Stimulated activated CD4-positive, alpha-beta T cell treated with anti-CD3 and anti-CD28 coated beads, Interleukin-4, amount 100 ng/mL, for 4 hours (primary cell): ENCODE measurements around the gene MECR.

Experiments
- DNase-seq, 2 experiments: peaks; one replicate each; pipeline ENCODE4 v3.0.0-alpha.2; 2020

The MECR gene

GRCh38 chr1:29255134-29255666 is 24.5 kb upstream of the MECR start:
- DNase-seq, result no peak

- DNase-seq, result no peak
Measured at GRCh38 chr1:29254346-29254745, 23.6 kb upstream of the MECR start.

- no peak for DNase-seq
Measured at GRCh38 chr1:29253180-29253579, 22.4 kb upstream of the MECR start.

GRCh38 chr1:29251164-29252124 is 20.7 kb upstream of the MECR start:
- DNase-seq, result no peak

GRCh38 chr1:29249951-29250581 is 19.3 kb upstream of the MECR start:
- DNase-seq, result no peak

GRCh38 chr1:29249170-29249691 is 18.5 kb upstream of the MECR start:
- no peak for DNase-seq

- DNase-seq, result no peak
Measured at GRCh38 chr1:29248409-29248808, 17.7 kb upstream of the MECR start.

GRCh38 chr1:29247571-29248273 is 17.0 kb upstream of the MECR start:
- DNase-seq, result no peak

- no peak for DNase-seq
Measured at GRCh38 chr1:29247044-29247443, 16.3 kb upstream of the MECR start.

- DNase-seq, result no peak
Measured at GRCh38 chr1:29245876-29246275, 15.1 kb upstream of the MECR start.

GRCh38 chr1:29245261-29245660 is 14.5 kb upstream of the MECR start:
- DNase-seq, result no peak

- DNase-seq, result no peak
Measured at GRCh38 chr1:29243871-29244200, 13.1 kb upstream of the MECR start.

GRCh38 chr1:29243023-29243870 is 12.5 kb upstream of the MECR start:
- DNase-seq, result no peak

GRCh38 chr1:29240986-29241385 is 10.3 kb upstream of the MECR start:
- DNase-seq, result no peak

- DNase-seq, result no peak
Measured at GRCh38 chr1:29240400-29240837, 9.7 kb upstream of the MECR start.

- no peak for DNase-seq
Measured at GRCh38 chr1:29239142-29239541, 8.4 kb upstream of the MECR start.

GRCh38 chr1:29238620-29239002 is 7.9 kb upstream of the MECR start:
- no peak for DNase-seq

GRCh38 chr1:29237852-29238619 is 7.3 kb upstream of the MECR start:
- DNase-seq, result peak in 1 of 2 experiments; percentile 11

GRCh38 chr1:29237129-29237821 is 6.5 kb upstream of the MECR start:
- DNase-seq, result peak in 1 of 2 experiments; percentile 14

- no peak for DNase-seq
Measured at GRCh38 chr1:29236712-29237128, 6.0 kb upstream of the MECR start.
